CD4-positive, alpha-beta T cell treated with Interleukin-12 subunit alpha and Interleukin-12 subunit beta, for 1 hour (primary cell): ENCODE measurements around the gene CDH23.

ENCODE experiments used
- DNase-seq: peaks from one replicate; pipeline ENCODE4 v3.0.0-alpha.2; 2020

Gene CDH23

DNA sequence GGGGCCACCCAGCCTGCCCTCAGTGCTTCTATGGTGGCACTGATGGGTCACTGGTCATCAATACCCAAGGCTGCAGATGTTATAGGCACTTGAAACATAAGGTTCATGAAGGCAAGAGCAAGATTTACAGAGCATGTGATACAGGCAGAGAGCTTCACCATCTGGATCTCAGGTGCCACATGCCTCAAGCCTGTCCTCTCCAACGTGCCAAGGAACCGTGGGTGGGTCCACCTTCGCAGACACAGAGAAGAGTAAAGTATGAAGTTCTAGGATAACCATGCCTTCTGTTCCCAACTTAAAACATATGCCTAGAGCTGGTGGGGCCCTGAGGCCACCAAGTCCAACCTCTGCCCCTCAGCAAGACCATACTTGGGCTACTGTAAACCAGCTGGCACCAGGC is 26.7 kb upstream of the CDH23 start:
- DNase-seq, result no peak

- DNase-seq, result no peak
These were observed 25.0 kb upstream of the CDH23 start for GRCh38 chr10:71371750-71372166.

DNA sequence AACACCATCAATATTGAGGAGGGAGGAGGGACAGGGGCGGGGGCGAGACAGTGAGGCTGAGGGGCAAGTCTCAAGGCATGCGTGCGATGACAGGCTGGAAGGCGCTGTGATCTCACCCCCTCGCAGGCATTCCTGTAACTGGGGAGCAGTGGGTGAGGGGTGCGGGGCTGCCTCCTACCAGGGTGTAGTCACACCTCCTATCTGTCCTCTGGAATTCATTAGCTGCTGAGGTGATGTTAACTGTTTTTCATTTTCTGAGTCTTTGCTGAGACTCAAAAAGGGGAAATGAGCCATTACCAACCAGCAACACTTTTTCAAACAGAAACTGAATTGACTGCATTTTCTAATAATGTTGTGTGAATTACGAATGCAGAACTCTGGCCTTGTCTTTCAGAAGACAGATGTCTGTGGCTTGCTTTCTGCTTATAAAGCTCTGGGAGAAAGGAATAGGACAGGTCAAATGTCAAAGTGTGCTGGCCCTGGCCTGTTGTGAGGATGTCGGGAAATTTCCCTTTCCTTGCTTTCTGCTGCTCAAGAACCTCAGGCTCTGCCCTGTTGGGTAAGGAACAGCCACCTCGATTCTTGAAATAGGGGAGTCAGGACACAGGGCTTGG is 23.7 kb upstream of the CDH23 start:
- DNase-seq, result no peak

DNA sequence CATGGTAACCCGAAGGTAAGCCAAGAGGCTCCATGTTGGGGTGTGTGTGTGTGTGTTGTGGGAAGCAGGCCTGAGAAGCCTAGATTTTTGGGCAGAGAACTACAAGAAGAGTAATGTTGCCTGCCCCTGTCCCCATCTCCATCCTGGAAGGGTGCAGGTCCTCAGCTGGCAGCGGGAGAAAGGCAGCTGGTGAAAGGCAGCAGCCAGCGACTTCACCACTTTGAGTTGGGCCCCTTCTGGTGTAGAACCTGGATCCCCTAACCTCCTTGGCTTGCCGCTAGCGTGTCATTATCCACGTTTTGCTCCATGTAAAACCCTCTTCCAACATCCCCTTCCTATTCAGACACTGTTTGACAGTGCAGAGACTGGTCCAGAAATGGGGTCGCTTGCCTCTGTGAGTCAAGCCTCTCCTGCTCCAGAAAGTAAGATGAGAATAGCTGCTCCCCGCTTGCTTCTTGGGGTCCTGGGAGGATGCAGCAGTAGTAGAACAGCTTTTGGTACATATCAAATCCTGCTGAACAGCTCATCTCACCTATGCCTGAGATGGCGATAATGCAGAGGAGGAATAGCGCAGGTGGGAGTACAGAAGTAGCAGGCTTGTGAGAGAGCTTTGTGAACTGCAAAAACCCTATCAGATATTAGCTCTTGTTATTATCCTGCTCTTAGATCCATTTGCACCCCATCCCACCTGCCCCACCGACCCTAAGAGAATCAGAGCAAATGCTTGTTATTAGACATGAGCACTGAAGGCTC is 22.1 kb upstream of the CDH23 start:
- DNase-seq, result no peak

DNA sequence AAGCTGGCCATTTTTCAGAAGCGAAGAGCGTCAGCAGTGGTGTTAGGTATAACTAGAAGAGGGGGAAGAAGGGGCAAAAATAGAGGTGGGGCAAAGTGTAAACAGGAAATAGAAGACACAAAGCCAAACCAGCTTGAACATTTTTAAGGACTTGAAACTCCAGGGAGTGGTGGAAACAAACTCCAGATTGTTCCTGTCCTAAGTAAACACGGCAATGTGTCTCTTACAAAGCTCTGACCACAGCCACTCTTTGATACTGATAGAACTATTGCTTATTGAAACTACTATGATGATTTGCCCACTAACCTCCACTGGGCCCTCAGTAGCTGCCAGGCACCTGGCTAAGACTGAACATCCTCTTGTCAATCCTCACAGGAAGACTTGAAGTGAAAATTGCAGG is 20.8 kb upstream of the CDH23 start:
- no peak for DNase-seq

DNA sequence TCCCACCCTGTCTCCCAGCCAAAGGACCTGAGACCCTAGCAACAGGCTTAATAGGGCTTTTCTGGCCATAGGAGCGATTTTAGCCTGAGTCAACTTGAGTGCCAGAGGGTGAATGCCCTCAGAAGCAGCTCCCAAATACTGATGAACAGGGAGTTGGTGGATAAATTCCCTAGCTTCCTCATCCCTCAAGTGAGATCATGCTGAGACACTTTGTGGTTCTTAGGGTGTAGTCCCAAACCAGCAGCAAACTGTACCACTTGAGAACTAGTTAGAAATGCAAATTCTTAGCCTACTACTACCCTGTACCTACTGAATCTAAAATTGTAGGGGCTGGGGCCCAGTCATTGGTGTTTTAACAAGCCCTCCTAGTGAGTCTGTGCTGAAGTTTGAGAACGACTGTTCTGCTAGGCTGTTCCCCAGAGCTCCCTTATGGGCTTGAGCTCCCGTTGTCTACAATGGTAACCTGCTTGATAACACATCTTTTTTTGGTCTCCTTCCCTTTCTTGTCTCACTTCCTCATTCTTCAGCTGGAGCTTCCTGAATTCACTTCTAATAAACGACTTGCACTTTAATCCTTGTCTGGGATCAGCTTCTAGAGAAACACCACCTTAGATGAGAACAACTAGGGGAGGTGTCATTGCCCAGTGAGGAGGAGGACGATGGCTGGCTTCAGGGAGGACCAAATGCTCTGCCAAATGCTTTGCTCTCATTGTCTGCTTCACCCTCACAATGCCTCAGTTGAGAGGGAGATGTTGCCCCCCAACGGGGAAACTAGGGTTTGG is 18.2 kb upstream of the CDH23 start:
- DNase-seq, result no peak

- DNase-seq, result no peak
These were observed 17.5 kb upstream of the CDH23 start for GRCh38 chr10:71379118-71379766.

DNA sequence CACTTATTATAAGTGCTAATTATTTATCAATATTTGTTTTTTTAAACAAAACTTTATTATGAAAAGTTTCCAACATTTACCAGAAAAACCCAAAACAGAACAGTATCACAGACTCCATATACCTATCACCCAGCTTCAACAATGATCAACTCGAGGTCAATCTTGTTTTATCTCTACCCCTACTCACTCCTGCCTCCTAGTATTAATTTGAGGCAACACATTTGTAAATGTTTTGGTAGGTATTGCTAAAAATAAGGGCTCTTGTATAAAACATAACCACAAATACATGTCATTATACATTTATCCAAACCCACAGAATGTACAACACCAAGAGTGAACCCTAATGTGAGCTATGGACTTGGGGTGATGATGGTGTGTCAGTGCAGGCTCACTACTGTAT is 15.9 kb upstream of the CDH23 start:
- DNase-seq, result no peak

DNA sequence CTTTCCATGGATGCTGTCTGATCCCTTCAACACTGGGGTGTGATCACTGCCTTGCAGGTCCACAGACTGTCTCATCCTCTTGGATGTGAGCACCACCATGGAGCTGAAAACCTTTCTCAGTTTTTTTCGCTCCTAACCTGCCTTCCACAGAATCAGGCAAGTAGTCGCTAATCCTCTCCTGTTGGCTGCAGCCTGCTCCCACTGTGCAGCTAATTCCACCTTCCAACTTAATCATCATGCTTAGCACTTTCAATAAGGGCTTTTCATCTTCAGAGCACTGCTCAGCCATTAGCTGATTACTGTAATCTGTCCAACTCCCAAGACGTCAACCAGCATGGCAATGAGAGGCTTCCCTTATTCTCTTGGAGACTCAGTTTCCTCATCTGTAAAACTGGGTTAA is 15.1 kb upstream of the CDH23 start:
- no peak for DNase-seq

DNA sequence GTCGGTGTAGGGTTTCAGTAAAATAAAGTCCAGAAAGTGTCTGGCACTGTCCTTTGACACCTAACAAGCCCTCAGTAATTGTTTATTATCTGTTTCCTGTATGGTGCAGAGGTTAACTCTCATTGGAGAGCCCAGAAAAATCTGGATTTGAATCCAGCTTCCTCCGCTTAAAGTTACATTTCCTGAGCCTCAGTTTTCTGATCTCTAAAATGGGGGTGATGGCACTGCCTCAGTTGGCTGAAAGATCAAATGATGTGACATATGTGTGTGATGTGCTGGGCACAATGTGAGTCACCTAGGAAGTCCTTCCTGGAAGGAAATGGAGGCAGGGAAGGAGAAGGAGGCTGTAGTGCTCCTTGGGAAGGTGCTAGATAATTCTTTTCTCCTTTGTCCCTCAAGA is 14.7 kb upstream of the CDH23 start:
- no peak for DNase-seq

GRCh38 chr10:71382757-71383156 is 14.0 kb upstream of the CDH23 start:
- no peak for DNase-seq

DNA sequence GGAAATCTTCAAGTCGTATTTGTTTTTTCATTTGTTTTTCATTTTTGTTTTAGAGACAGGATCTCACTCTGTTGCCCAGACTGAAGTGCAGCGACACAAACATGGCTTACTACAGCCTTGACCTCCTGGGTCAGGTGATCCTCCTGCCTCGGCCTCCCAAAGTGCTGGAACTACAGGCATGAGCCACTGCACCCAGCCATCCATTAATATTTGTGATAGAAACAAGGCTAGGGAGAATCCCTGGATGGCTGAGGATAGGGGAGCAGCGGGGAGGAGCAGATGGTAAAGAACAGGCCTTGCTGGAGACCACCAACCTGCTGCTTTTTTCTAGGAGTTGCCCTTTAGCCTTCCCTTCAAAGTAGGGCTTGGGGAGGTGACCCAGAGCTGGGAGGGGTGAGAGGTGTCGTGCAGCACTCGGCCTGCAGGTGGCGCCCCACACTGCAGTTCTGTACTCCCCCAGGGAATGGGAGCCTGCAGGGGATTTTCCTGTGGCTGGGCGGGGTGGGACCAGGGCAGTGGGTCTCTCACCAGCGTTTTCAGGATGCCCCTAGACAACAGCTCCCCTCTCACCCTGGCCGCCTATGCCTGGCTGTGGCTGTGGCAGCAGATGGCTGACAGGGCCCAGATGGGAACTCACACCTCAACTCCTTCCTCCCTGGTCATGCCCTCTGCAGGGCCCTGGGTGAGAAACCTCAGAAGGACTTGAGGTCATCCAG is 12.6 kb upstream of the CDH23 start:
- DNase-seq, result peak; percentile 72

- no peak for DNase-seq
These were observed 8.5 kb upstream of the CDH23 start for GRCh38 chr10:71388171-71388570.

DNA sequence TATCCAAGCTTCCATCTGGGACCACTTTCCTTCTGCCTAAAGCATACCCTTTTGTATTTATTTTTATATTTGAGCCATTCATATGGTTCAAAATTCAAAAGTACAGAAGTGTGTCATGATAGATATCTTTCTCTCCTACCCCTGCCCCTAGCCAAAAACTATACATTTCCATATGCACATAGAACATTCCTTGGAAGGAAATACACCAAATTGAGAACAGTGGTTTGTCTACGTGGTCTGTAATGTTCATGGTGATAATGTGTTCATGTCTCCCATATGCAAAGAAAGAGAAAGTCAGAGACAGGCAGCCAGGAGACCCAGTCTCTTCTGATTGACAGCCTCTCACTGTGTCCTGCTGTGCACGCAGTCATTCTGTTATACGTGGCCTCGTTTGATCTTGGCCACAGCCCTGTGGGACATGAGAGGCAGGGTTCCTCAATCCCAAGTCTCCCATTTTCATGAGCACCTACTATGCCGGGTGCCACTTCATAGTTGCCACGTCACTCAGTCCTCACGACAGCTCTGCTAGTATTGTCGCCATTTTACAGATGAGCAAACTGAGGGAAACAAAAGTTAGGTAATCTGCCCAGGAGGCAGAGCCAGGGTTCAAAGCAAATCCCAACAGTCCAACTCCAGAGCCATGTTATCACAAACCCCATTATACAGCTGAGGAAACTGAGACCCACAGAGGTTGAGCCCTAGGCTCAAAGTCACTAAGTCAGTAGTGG is 8.0 kb upstream of the CDH23 start:
- DNase-seq, result no peak

DNA sequence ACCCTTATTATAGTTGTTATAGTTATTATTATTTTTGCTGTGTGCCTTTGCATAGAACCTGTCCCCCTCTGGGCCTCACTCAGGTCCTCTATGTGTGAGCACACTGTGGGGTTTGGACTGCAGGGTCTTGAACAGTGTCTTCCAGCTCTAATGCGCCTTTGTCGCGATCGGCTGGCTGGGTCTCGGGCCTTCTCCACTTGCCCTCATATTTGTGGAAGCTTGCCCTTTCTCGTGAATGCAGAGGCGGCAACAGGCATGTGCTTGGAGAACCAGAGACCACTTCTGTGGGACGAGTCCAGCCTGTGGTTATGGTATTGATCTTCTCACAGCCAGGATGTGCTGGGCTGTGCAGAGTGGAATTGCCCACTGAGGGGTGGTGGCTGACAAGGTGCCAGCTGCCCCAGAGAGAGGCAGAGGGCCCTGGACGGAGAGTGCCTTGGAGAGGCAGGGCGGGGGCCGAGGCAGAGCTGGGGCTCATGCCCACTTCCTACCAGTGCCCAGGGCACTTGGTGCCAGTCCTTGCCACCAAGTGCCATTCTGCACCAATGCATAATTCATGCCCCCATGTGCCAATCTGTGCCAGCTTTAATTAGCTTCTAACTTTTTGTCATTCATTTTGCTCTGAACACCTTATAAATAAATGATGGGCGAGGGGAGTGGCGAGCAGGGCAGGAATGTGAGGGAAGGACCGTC is 6.8 kb upstream of the CDH23 start:
- no peak for DNase-seq

DNA sequence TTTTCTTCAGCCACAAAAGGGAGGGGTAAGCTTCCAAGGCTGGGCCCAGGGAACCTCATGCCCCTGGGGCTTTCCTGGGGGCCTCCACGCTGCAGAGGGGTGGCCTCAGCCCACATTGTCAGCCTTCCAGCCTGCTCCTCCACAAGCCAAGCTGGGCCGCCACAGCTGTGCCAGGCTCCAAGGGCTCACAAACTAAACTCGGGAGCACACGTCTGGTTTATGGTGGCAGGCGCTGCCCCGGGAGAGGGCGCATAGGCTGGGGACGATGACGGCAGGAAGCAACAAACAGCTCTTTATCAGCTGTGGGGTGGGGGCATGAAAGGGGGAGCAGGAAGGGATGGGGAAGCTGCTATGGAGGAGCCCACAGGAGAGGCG is 6.3 kb upstream of the CDH23 start:
- no peak for DNase-seq

- no peak for DNase-seq
These were observed 5.6 kb upstream of the CDH23 start for GRCh38 chr10:71390921-71391690.

- DNase-seq, result no peak
These were observed 5.0 kb upstream of the CDH23 start for GRCh38 chr10:71391701-71392100.

DNA sequence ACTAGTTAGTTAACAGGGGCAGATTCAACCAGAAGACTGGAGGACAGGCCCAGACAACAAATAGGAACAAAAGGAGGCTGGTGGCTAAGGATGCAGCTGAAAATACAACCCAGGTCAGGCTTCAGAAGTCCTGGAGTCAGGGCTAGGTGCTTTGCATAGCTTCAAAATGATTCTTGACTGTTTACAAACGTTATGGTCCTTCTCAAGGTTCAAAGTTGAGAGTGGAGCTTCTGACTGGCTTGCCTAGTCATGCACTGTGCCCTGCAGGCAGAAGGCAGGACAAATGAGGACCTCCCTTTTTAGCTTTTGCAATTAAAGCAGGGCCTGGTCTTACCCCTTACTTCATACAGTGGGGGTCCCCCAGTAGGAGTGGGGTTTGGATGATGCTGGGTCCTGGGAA is 4.4 kb upstream of the CDH23 start:
- no peak for DNase-seq
